GM19193 (cell line): Measurements from ENCODE around the gene NLRP12.

Experiments used
- POLR2A ChIP-seq: IDR thresholded peaks from 4 replicates; pipeline ENCODE4 v1.6.1; 2011; ENCODE audit not compliant: insufficient read depth, insufficient read length; ENCODE audit errors: extremely low read depth

The NLRP12 gene, protein sequence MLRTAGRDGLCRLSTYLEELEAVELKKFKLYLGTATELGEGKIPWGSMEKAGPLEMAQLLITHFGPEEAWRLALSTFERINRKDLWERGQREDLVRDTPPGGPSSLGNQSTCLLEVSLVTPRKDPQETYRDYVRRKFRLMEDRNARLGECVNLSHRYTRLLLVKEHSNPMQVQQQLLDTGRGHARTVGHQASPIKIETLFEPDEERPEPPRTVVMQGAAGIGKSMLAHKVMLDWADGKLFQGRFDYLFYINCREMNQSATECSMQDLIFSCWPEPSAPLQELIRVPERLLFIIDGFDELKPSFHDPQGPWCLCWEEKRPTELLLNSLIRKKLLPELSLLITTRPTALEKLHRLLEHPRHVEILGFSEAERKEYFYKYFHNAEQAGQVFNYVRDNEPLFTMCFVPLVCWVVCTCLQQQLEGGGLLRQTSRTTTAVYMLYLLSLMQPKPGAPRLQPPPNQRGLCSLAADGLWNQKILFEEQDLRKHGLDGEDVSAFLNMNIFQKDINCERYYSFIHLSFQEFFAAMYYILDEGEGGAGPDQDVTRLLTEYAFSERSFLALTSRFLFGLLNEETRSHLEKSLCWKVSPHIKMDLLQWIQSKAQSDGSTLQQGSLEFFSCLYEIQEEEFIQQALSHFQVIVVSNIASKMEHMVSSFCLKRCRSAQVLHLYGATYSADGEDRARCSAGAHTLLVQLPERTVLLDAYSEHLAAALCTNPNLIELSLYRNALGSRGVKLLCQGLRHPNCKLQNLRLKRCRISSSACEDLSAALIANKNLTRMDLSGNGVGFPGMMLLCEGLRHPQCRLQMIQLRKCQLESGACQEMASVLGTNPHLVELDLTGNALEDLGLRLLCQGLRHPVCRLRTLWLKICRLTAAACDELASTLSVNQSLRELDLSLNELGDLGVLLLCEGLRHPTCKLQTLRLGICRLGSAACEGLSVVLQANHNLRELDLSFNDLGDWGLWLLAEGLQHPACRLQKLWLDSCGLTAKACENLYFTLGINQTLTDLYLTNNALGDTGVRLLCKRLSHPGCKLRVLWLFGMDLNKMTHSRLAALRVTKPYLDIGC

DNA sequence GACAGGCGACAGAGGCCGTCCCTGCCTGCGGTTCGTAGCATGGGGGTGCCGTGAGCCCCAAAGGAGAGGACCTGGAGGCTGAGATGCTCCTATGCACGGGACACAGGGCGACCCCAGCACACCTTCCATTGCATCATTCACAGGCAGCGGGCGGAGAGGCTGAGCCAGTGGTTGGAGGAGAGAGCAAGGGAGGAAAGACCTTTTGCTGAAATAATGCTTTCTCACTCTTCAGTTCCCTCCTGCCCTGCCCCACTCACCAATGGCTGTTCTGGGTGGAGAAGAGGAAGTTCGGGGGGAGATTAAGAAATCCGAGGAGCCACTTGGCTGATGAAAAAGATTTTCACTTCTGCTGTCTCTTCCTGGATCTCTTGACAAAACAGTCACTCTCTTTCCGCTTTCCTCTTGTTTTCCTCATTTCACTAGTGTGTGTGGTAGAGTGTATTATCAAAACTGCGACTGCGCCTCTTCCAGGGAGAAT is at the start of gene NLRP12:
Gene NLRP12 (minus strand): TSS at position 181 of the 478 bp plus-strand sequence. CDS start 140 bp downstream, at position 41.
- TF ChIP-seq POLR2A, result no peak

GRCh38 chr19:53872762-53873161 is 48.6 kb upstream of the NLRP12 start:
- TF ChIP-seq POLR2A, result no peak

- TF ChIP-seq POLR2A, result no peak
These were observed 47.3 kb upstream of the NLRP12 start for GRCh38 chr19:53871454-53871853.

- no peak for TF ChIP-seq POLR2A
These were observed 46.4 kb upstream of the NLRP12 start for GRCh38 chr19:53870485-53870844.

DNA sequence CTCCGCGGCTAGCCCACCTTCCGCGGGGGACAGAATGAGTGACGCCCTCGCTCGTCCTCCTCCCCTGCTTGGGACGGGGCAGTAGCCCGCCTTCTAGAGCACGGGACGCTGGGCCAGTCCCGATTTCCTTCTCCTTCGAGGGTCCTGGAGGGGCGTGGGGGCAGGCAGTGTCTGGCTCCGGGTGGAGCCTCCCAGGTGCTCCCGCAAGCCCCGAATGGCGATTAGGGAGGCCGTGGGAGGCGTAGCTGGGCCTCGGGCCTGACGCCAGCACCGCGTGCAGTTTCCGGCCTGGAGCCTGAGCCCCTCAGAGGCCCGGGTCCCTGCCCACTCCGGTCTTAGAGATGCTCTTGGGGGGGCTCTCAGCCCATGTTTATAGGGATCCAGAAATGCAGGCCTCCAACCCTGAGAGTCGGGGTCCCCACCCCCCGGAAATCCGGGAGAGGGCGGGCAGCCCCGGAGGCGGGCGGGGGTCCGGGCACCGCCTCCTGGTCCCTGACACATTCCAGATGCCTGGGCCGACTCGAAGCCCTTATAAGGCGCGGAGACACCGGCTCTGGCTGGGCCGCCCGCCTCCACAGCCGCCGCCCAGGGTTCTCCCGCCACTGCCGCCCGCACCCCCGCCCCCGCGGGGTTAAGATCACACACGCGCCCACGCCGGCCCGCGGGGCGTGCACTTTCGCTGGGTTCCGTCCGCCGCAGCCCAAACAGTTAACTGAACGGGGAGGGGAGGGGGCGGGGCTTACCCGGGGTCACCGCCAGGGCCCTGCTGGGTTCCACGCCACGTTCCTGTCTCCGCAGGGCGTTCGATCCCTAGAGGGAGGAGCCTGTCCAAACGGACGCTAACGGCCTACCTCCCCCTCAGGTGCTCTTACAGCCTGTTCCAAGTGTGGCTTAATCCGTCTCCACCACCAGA is 45.0 kb upstream of the NLRP12 start:
- TF ChIP-seq POLR2A, result peak; percentile 25

DNA sequence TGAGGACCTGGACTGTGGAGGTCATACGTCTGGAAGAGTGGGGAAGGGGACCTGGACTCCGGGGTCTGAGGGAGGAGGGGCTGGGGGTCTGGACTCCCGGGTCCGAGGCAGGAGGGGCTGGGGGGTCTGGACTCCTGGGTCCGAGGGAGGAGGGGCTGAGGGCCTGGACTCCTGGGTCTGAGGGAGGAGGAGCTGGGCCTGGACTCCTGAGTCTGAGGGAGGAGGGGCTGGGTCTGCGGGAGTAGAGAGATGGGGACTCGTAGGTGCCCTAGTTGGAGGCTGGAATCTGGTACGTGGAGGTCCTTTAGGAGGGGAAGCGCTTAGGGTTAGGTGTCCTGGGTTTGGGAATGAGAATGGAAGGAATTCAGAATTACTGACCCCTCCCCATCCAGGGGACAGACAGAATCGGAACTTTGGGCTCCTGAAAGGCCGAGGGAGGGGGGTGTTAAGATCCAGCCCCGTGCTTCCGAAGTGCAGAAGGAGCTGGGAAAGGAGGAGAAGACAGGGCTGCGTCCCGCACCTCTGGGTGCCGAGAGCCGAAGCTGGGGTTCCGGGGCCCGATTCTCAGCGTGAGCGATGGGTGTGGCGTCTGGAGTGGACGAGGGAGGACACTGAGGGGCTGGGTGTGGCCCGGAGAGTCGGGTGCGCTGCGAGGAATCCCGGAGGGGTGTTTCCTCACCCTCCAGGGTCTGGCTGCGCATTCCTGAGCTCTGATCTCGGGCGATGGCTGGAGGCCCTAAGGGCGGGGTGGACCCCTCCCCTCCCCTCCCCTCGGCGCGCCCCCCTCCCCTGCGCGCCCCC is 44.2 kb upstream of the NLRP12 start:
- TF ChIP-seq POLR2A, result no peak

GRCh38 chr19:53867225-53868090 is 43.3 kb upstream of the NLRP12 start, which contains the start of gene MYADM:
MYADM (plus strand) TSS chr19:53867883; CDS start chr19:53873530, 5,647 bp downstream.
- TF ChIP-seq POLR2A, result peak; percentile 54

GRCh38 chr19:53866865-53867224 is 42.7 kb upstream of the NLRP12 start:
- no peak for TF ChIP-seq POLR2A

DNA sequence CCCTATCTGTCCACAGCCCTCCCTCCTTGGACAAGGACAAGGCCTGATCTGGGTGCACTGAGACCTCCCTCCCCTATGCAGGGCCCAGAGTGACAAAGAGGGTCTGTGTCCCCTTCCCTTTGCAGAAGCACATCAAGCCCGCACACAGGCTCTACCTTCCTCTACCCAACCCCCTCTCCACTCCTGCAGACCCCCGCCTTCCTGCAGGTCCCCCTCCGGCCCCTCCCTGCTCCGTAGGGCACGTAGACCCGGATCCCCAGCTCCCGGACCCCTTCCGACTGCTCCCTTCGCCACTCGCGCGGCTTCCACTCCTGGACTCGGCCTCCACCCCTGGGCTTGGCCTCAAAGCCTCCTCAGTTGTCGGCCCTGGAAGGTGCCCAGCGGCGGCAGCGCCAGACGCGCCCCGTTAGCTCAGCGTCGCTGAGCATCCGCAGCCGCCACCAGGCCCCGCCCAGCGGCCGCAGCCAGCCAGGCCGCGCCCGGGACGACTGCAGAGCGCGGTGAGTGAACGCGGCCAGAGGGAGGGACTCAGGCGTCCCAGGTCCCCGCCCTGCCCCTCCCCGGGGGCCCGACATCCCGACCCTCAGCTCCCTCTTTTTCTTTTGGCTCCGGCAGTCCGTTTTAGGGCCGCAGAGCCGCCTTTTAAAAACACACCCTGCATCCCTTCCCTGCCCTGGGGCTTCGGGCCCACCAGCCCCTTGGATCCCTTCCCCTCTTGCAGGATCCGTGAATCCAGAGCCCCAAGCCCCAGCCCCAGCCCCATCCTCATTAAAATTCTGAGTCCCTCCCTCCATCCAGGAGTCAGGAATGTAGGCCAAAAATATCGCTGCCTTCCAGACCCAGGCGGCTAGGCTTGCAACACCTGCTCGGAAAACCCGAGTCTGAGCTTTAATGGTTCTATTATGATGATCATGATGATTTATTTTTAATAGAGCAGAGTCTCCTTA is 42.1 kb upstream of the NLRP12 start:
- peak; percentile 46 for TF ChIP-seq POLR2A

- TF ChIP-seq POLR2A, result no peak
These were observed 41.4 kb upstream of the NLRP12 start for GRCh38 chr19:53865523-53865917.

DNA sequence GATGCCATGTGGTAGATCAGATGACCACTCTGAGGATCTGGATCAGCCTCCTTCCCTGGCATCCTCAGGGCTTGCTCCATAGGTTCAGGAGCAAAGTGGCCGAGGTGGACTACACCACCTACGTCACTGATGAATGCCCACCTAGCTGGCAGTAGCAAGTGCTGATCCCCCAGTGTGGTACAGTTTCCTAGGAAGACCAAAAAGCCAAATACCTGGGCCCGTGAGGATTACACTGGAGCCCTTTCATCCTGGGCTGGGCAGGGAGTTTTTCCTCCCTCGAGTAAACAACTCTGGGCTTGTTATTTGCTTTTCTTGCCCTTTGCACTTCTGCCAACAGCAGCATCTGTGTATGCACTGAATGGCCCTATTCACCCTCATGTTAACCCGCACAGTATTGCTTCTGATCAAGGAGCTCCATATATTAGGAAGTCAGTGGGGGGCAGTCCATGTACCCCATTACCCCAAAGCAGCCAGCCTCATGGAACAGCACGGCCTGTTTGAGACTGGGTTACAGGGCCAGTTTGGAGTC is 40.3 kb upstream of the NLRP12 start:
- no peak for TF ChIP-seq POLR2A

DNA sequence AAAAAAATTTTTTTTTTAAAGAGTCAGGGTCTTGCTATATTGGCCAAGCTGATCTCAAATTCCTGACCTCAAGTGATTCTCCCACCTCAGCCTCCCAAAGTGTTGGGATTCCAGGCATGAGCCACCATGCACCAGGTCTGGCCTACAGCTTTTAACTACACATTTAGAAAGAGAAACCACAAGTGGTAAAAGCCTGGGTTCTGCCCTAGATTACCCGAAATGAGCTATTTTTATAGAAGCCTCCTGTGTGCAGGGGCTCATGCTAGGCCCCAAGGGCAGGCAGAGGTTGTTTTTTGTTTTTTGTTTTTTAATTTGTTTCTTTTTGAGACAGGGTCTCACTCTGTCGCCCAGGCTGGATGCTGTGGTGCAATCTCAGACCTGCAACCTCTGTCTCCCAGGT is 29.6 kb upstream of the NLRP12 start:
- TF ChIP-seq POLR2A, result no peak

DNA sequence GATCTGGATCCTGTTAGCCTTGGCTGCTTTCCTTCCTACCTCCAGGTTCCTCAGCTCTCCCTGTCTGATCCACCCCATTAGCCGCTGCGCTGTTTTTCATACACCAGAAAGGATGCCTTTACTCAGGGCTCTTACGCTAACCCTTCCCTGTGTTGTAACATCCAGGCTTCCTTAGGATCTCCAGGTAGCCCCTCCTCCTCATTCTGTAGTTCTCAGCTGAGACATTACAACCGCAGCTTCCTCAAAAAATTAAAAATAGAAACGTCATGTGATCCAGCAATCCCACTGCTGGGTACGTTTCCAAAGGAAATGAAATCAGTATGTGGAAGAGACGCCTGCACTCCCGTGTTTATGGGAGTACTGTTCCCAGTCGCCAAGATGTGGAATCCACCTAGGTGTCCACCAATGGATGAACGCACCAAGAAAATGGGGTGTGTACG is 25.1 kb upstream of the NLRP12 start:
- no peak for TF ChIP-seq POLR2A
